ENCODE data around the gene EIF6. TPM values are rescaled to one million over a fixed set of nuclear protein-coding genes. Genes with fewer than 3 reads are reported as not detected.
"Not testable (repeated sequence)": the region's sequence is repeated elsewhere in the genome, so short reads cannot be mapped to it uniquely, and the experiment has no call there.

The EIF6 gene
- total and polyA plus RNA-seq, 9 of the 15 experiments (the other 6 are each of a cell fraction or from before 2014, with no cell fraction given), result 165 to 832 (median 229) TPM

- POLR2A ChIA-PET, result interaction anchor here (0.6 to 0.7 kb wide), 2 partner anchors 12 to 117 kb away, joined by 3 to 4 read pairs; no protein-coding TSS in a partner anchor
- no peaks in the 10 kb centered on the region for H3K9me3 ChIP-seq (replicated peaks; ENCODE audit: control insufficient read depth, insufficient read depth, low read depth, low read length)
- BruUV-seq (replicated peaks), result no TSS peak
- no peaks in the 10 kb centered on the region for H3K9me1 ChIP-seq (ENCODE audit: control insufficient read depth, insufficient read depth, low read length)
- no peaks in the 10 kb centered on the region for H4K20me1 ChIP-seq (replicated peaks; ENCODE audit: control insufficient read depth, insufficient read depth, low read length)
- no peaks in the 10 kb centered on the region for H3K79me2 ChIP-seq (ENCODE audit: control insufficient read depth, insufficient read depth, low read length)
- peaks cover 2 to 4% of the 10 kb centered on the region in 2 experiments; a peak in 2 of 5 replicates for H3K27me3 ChIP-seq (ENCODE audit: control insufficient read depth in 2 of 2, insufficient read depth in 2 of 2, low read length in 2 of 2)
- no peak overlapping the region for H2AFZ ChIP-seq (ENCODE audit: low read depth, low read length)
- in situ Hi-C loops (cut with MboI) (no loop called here), intact Hi-C loops (cut with micrococcal nuclease) (no loop called here)
- WGBS (ENCODE audit: insufficient coverage, low coverage, missing lambda C conversion rate), result 13% methylated on average over 12 of the region's 12 CpGs
- DNase-seq (ENCODE audit: extremely low read depth in 1 of 4, low spot score in 3 of 4) (no peak), ATAC-seq (no peak), FAIRE-seq (peak; percentile 19)
- H3K4me2 ChIP-seq (ENCODE audit: insufficient read depth, low read length), result no peak overlapping the region
- no peak overlapping the region for H3K27ac ChIP-seq (ENCODE audit: extremely low read depth, low read depth, low read length)
- H3K4me3 ChIP-seq, result no peak overlapping the region
- TF ChIP-seq RFX1 (IDR thresholded peaks at IDR 0.05), result peak; percentile 83
- TF ChIP-seq ZNF121 (CRISPR knock-in tag; conservative IDR thresholded peaks at IDR 0.05), result no peak
- no peak for TF ChIP-seq ESRRB (CRISPR knock-in tag; IDR thresholded peaks at IDR 0.05; ENCODE audit: borderline replicate concordance)
- H3K36me3 ChIP-seq (ENCODE audit: control insufficient read depth, insufficient read depth, low read length), result no peaks in the 10 kb centered on the region
- no peak overlapping the region for H3K9ac ChIP-seq (ENCODE audit: insufficient read depth in 1 of 2, low read depth in 2 of 2, low read length in 2 of 2)
- H3K4me1 ChIP-seq (replicated peaks in 1 of 2; ENCODE audit: control insufficient read depth in 2 of 2, insufficient read depth in 2 of 2, low read length in 2 of 2), result peaks cover 0 to 6% of the 10 kb centered on the region in 2 experiments; a peak in 2 of 5 replicates
- CTCF ChIA-PET (ENCODE audit: low intra/inter-chr PET ratio), result no interaction called here
Observed at GRCh38 chr20:35254448-35254999, 30.0 kb downstream of the EIF6 start.

GRCh38 chr20:35253010-35253409 lies 31.6 kb downstream of the EIF6 start:
- intact Hi-C loops (cut with micrococcal nuclease), result no loop called here
- Histone ChIP-seq H3K4me1 (replicated peaks in 1 of 2; ENCODE audit: control insufficient read depth in 2 of 2, insufficient read depth in 2 of 2, low read length in 2 of 2) (peaks cover 0 to 6% of the 10 kb centered on the region in 2 experiments; a peak in 2 of 5 replicates), H4K20me1 (replicated peaks; ENCODE audit: control insufficient read depth, insufficient read depth, low read length) (0 out of 2 replicates have a peak, but pooled peaks cover 3% of the 10 kb centered on the region), H3K9me1 (ENCODE audit: control insufficient read depth, insufficient read depth, low read length) (no peaks in the 10 kb centered on the region), H3K9ac (ENCODE audit: insufficient read depth in 1 of 2, low read depth in 2 of 2, low read length in 2 of 2) (no peak overlapping the region), H3K27ac (ENCODE audit: extremely low read depth, low read depth, low read length) (no peak overlapping the region), H3K79me2 (ENCODE audit: control insufficient read depth, insufficient read depth, low read length) (no peaks in the 10 kb centered on the region), H3K36me3 (ENCODE audit: control insufficient read depth, insufficient read depth, low read length) (no peaks in the 10 kb centered on the region), H2AFZ (ENCODE audit: low read depth, low read length) (no peak overlapping the region), H3K4me2 (ENCODE audit: insufficient read depth, low read length) (no peak overlapping the region), H3K4me3 (no peak overlapping the region), H3K9me3 (replicated peaks; ENCODE audit: control insufficient read depth, insufficient read depth, low read depth, low read length) (no peaks in the 10 kb centered on the region), H3K27me3 (ENCODE audit: control insufficient read depth in 2 of 2, insufficient read depth in 2 of 2, low read length in 2 of 2) (peaks cover 3 to 6% of the 10 kb centered on the region in 2 experiments; a peak in 1 of 5 replicates)
- in situ Hi-C loops (cut with MboI), result no loop called here
- POLR2A ChIA-PET, result no interaction called here
- 6% methylated on average over 2 of the region's 3 CpGs for WGBS (ENCODE audit: insufficient coverage, low coverage, missing lambda C conversion rate)
- FAIRE-seq (no peak), ATAC-seq (no peak), DNase-seq (ENCODE audit: extremely low read depth in 1 of 4, low spot score in 3 of 4) (no peak)
- TF ChIP-seq ZNF75A (CRISPR knock-in tag; IDR thresholded peaks at IDR 0.05) (no peak), ZNF384 (IDR thresholded peaks at IDR 0.05; ENCODE audit: low read depth, low read length) (peak; percentile 63; the same call in 1 of the 2 replicates)
- CTCF ChIA-PET (ENCODE audit: low intra/inter-chr PET ratio), result no interaction called here
- BruUV-seq (replicated peaks), result no TSS peak

DNA sequence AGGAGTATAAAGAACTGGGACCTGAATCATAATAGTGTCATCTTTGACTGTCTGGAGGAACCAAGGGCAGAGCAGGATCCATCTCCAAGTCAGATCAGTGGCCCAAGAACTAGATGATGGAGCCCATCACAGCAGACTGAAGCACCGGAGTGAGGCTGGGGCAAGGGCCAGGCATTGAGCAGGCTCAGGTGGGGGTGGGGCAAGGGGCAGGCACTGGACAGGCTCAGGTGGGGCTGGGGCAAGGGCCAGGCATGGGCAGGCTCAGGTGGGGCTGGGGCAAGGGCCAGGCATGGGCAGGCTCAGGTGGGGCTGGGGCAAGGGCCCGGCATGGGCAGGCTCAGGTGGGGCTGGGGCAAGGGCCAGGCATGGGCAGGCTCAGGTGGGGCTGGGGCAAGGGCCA lies 32.0 kb downstream of the EIF6 start:
- ATAC-seq; H2AFZ ChIP-seq (ENCODE audit: low read depth, low read length); CTCF ChIA-PET (ENCODE audit: low intra/inter-chr PET ratio); H3K27ac ChIP-seq (ENCODE audit: extremely low read depth, low read depth, low read length); DNase-seq (ENCODE audit: extremely low read depth in 1 of 4, low spot score in 3 of 4); FAIRE-seq; H3K27me3 ChIP-seq (ENCODE audit: control insufficient read depth in 2 of 2, insufficient read depth in 2 of 2, low read length in 2 of 2); H3K9ac ChIP-seq (ENCODE audit: insufficient read depth in 1 of 2, low read depth in 2 of 2, low read length in 2 of 2); H3K9me1 ChIP-seq (ENCODE audit: control insufficient read depth, insufficient read depth, low read length); H3K79me2 ChIP-seq (ENCODE audit: control insufficient read depth, insufficient read depth, low read length); intact Hi-C loops (cut with micrococcal nuclease); in situ Hi-C loops (cut with MboI); H3K4me3 ChIP-seq; POLR2A ChIA-PET; H3K9me3 ChIP-seq (replicated peaks; ENCODE audit: control insufficient read depth, insufficient read depth, low read depth, low read length); H4K20me1 ChIP-seq (replicated peaks; ENCODE audit: control insufficient read depth, insufficient read depth, low read length); H3K4me1 ChIP-seq (replicated peaks in 1 of 2; ENCODE audit: control insufficient read depth in 2 of 2, insufficient read depth in 2 of 2, low read length in 2 of 2); H3K36me3 ChIP-seq (ENCODE audit: control insufficient read depth, insufficient read depth, low read length); H3K4me2 ChIP-seq (ENCODE audit: insufficient read depth, low read length); BruUV-seq (replicated peaks): not testable (repeated sequence)
- 20% methylated on average over 1 of the region's 2 CpGs for WGBS (ENCODE audit: insufficient coverage, low coverage, missing lambda C conversion rate)

Measured in K562 (cell line).